AML-193 (cell line): ENCODE results near the gene ECHS1.
A peak's percentile ranks its signal among the peaks of the same experiment; 100 is the strongest.

Experiments used
- DNase-seq, 2 experiments: peaks; one replicate each; lab custom pipeline; 2025; lab: John Stamatoyannopoulos, UW

ECHS1 gene

DNA sequence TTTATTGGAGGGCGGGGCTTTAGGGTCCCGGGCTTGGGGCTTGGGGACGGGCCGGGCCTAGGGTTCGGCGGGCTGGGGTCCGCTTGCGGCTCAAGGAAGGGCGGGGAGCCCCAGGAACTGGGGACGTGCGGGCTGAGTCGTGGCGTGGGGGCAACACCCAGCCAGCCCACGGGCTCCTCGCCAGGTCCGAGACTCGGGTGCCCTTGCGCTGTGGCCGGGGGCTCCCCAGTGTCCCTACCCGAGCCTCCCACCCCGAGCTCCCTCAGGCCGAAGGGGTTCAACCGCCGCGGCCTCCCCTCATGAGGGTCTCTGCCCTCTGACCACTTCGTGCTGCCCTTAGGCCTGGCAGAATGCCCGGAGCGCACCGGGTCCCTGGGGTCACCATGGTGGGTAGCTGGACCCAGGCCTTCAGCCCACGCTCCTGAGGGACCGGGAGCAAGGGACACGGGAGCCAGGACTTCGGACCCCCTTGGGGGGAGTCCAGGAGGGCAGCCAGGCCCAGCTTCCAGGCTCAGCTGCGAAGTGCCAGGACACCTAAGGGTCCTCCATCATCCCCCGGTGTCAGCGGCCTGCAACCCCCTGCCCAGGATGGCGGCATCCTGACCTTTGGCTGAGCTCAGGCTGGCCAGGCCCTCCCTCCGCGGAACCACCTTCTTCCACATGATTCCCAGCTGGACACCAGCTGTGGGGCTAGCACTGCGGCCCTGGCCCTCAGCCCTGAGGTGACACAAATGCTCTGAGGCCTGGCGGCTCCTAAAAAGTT is 14.8 kb downstream of the ECHS1 start:
- no peak for DNase-seq

DNA sequence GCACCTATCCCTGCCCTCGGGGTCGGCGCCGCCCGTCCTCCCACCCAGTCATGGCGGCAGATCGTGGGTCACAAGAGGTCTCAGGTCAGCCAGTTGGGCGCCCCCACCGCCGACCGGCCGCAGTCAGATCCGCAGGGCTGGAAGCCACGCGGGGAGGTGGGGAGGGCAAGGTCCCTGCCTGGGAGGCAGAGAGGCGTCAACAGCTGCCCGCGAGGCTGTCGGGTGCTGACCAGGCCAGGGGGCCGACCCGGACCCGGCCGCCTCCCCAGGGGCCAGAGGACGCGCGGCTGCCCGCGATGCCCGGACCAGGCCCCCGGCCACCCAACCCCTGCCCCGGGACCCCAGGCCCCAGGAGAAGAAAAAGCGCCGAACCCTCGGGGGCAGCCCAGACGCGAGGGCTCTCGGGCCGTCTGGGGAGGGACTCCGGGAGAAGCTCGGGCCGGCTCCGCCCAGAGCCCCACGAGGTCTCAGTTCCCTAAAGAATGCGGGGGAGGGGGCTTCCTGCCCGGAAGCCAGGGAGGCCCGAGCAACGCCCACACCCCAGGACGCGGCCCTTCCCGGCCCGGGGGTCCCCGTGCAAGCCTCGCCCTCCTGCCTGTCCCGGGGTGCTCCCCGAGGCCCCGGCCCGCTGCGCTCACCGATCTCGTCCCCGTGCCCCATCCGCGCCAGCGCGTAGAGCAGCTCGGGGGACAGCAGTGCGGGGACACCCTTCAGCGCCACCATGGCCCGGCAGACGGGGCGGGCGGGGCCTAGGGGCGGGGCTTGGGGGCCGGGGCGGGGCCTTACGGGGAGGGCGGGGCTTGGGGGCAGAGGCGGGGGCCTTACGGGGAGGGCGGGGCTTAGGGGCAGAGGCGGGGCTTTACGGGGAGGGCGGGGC is 15.6 kb downstream of the ECHS1 start, which contains the start of gene FUOM:
Gene FUOM, minus strand, starts transcription at position 735 of the 877 bp plus-strand sequence. Its CDS starts 12 bp downstream, at position 723.
- DNase-seq, result peak in 1 of 2 experiments; percentile 2

DNA sequence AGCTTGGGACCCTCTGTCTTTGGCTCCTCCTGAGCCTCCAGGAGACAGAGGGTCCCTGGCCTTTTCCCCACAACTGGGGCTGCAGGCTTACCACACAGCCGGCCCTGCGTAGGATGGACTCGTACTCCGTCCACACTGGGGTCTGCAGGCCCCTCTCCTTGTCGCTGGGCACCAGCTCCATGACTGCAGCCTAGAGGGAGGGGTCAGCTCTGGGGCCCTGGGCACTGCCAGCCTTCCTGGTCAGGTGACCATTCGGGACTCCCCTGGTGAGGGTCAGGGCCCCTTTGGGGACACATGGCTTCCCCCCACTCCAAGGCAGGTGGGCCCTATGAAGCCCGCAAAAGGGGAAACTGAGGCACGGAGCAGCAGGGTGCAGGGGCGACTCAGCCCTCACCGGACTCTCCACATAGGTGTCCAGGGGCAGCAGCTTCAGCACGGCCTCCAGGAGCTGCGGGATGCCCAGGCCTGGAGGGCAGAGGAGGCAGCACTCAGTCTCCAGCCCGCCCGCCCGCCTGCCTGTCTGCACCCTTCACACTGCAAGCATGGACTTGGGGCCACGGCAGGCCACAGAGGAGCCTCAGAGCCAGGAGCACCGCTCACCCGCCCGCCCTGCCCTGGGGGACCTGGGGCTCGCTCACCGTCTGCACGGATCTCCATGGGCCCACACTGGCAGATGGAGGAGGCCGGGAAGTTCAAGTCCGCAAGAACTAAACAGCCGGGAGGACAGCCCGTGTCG is 16.4 kb downstream of the ECHS1 start:
- no peak for DNase-seq

DNA sequence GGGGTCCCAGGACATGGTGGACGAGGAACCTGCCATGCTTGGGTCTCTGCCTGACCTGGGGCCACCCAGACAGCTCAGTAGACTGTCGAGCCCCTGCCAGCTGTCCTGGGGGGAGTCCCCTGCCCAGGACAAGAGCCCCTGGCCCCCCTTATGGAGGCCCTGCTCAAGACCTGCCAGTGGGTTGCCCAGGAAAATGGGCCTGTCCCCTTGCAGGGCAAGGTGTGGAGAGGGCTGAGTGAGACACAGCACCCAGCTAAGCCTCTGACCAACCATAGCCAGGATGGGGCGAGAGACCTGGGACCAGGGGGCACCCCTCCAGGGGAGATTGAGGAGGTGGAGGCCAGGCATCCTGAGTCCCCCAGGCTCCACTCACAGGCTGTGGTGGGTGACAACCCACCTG is 17.2 kb downstream of the ECHS1 start:
- DNase-seq, result no peak

DNA sequence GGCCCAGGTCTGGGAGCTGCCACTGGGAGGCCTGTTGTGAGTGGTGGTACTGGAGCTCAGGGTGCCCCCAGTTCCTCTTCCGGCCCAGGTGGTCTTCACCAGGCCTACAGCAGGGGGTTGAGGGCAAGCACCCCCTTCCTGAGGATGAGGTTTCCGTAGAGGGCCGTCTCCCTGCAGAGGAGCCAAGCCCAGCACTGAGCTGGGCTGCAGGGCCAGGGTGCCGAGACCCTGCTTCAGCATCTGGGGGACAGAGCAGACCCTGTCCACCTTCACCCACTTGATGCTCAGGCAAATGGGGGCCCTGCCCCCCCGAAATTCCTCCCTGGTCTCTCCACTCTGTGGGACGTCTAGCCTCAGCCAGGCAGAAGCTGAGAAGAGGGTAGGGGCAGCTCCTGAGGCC is 17.9 kb downstream of the ECHS1 start:
- DNase-seq, result no peak

DNA sequence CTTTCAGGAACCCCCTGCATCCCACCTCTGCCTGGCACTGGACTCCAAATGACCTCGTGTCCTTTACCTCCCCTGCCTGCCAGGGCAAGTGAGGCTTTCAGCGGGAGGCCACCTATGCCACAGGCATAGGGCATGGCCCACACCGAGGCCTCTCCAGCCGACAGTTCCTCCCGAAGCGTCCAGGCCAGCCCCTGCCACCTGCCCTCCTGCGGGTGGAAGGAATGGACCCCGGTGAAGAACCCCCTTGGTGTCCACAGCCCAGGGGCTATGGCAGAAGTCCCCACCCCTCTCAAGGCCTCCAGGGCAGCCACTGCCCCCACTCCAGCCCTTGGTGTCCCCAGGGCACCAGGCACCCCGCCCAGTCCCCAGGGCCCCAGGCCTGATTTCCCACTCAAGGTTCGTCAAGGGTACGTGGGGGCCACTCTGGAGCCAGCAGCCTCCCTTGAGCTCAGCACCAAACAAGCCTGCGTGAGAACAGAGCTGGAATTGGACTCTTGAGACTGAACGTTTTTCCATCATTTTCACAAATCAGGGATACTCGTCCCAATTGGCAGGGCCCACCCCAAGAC is 18.4 kb downstream of the ECHS1 start:
- DNase-seq, result no peak

DNA sequence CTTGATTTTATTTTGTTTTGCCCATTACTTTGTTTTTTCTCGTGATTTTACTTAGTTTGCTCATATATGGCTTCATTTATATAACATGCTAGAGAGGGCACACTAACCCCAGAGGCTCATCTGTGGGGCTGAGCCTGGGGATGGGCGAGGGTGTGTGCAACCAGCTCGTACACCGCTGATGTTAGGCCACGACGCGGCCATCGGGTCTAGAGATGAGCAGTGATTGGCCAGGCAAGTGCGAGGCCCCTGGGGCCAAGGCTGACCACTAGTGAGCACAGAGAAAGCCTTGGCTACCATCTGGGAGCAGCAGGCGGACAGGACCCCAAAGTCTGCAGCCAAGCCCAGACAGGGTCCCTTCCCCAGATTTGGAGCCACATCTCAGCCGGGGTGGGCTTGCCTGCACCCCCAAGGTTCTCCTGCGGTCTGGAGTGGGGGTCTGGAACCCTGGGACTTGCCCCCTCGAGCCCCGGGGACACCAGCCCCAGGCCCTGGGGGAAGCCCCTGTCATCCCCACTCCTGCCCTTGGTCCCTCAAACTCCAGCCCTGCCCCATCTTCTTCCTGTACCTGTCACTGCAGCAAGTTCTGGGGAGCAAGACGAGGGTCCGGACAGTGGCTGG is 19.1 kb downstream of the ECHS1 start:
- DNase-seq, result no peak

DNA sequence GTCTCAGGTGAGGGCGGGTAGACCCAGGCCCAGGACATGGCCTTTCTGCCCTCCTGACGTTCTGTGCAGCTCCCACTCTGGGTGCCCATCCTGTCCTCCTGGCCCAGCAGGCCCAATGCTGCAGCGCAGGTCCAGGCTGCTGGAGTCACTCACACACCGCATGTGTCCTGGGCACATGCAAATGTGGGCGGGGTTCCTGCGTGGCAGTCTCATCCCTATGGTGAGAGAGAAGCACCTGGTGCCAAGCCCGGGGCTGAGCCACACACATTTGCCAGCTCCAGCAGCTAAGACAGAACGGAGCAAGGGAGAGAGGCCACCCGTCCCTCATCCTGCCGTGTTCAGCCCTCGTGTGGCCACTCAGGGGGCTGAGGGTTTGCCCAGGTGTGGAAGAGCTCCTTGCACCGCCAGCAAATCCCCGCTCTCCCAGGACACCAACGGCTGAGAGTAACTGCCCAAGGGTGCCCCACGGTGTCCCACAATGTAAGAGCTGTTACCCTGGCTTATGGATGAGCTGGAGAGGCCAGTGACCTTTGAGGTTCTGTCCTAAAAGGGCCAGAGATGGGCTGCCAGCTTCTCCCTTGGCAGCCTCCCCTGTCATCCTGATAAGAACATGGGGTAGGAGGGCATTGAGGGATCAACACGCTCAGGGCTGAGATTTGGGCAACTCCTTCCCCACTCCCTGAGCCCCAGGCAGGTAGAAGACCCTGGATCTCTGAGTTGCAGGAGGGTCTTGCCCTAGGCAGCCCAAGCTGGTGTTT is 19.8 kb downstream of the ECHS1 start:
- DNase-seq, result no peak

DNA sequence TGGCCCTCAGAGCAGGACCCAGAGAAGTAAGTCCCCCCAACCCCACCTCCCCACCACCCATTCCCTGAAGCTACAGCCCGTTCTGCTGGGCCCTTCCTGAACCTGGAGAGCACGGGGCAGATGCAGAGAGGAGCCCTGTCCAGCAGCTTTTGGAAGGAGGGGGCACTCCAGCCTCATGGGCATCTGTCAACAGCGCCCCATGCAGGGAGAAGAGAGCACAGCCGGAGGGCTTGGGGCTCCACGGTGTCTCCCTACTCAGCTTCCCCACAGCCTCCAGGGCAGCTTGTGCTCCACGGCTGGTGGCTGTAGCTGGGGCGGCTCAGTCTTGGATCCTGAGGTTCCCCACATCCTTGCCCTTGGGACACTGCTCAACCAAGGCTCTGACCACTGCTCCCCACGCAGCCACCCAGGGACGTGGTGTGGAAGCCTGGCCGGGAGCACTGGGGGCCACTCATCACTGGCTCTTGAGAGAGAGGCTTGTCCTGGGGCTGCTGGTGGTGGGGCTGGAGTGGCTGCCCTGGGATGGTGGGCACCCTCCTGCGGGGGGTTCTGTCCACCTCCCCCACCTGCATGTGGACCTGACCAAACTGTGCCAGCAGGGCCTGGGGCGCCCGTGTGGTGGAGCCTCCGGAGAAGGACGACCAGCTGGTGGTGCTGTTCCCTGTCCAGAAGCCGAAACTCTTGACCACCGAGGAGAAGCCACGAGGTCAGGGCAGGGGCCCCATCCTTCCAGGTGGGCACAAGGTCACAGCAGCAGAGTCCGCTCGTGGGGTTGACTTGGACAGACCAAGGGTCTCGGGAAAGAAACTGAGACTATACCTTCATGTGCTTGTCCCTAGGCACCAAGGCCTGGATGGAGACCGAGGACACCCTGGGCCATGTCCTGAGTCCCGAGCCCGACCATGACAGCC is 21.5 kb downstream of the ECHS1 start:
- DNase-seq, result no peak

DNA sequence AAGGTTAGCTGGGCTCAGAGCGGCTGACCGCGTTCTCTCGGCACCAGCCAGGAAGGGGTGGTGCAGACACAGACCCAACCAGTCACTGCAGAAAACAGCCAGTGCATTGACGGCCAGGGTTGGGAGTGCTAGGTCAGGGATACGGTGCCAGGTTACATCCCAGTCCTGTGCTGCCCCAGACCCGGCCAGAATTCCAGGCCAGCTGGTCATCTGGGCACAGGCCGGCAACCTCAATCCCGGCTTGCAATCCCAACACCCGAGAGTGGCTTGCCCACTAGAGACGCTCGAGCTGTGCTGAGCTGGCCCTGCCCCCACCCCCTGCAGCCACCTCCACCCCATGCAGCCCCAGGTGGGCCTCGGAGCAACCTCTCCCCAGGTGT is 22.2 kb downstream of the ECHS1 start:
- no peak for DNase-seq

DNA sequence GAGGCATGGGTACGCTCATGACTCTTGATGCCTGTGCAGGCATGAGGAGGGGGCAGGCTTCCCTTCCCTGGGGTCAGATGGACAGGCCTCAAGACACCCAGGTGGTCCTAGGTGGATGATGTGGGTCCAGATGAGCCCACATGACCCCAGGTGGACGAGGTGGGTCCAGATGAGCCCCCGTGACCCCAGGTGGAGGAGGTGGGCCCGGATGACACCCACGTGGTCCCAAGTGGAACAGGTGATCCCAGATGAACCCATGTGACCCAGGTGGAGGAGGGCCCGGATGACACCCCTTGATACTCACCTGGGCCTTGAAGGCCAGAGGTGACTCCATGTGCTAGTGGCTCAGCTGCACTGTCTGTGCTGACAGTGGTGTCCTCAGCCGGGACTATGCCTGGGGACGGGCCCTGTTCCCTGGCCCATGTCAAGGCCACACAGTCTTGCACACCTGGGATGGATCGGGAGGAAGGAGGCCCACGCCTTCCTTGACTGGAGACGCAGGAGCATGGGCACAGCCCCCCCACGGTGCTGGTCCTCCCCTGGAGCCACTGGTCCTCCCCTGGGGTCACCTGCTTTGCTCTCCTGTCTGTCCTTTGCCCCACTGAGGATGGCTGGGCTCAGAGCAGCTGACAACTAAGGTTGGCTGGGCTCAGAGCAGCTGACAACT is 22.7 kb downstream of the ECHS1 start:
- DNase-seq, result no peak

DNA sequence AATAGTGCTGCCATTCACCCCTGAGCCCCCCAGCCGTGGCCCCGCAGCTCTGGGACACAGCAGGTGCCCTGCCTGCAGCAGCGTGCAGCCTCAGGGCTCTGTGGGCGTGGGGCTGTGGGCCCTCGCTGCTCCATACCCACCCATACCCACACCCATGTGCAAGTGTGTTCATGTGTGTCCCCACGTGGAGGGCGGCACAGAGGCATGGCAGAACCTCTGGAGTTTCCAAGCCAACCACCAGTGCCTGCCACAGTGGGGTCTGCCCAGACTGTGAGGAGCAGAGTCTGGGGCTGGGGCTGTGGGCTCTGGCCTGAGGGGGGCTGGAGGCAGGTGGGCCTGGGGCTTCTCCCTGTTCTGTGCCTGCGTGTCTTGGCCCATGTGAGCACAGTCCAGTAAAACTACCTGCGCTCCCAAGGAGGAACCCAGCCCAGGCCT is 23.6 kb downstream of the ECHS1 start:
- no peak for DNase-seq

DNA sequence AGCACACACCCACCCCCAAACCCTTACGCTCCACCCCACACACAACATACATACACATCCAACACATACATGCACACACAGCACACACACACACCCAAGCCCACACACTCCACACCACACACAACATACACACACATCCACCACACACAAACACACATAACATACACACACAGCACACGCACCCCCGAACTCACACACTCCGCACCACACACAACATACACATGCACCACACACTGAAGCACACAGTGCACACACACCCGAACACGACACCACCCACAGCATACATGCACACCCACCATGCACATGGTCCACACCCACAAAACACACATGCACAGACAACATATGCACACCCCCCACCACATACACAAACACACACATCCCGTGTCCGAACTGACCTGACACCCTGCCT is 24.0 kb downstream of the ECHS1 start:
- DNase-seq, result no peak

DNA sequence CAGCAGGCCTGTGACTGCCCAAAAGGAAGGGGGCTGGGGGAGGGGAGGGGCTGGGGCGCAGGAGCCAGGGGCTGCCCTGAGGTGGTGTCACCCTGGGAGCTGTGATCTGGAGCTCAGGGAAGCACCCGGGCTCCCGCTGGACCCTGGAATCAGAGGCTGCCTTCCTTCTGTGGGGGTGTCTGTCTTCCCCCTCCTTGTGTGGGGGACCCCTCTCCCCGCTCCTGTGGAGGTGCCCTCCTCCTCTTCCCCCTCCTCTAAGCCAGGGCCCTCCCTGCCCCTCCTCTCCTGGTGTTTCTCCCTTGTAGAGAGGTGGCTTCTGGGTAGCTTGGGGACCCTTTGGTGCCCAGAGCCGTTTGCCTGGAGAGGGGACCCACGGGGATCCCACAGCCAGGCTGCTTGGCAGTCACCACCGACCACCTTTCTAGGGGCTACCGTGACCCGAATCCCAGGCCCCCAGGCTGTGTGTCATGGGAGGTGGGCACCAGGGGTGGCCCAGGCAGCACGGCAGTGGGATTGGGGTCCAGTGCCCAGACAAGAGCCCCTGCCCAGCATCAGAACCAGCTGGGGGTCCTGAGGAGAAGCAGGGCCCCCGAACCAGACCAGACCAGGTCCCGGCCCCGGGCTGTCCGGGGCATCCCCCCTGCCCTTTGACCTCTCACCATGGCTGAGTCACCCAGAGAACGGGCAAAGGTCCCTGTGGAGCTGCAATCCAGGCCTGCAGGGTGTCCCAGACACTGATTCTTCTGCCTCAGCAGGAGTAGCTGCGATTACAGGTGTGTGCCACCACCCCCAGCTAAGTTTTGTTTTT is 25.2 kb downstream of the ECHS1 start:
- DNase-seq, result no peak

DNA sequence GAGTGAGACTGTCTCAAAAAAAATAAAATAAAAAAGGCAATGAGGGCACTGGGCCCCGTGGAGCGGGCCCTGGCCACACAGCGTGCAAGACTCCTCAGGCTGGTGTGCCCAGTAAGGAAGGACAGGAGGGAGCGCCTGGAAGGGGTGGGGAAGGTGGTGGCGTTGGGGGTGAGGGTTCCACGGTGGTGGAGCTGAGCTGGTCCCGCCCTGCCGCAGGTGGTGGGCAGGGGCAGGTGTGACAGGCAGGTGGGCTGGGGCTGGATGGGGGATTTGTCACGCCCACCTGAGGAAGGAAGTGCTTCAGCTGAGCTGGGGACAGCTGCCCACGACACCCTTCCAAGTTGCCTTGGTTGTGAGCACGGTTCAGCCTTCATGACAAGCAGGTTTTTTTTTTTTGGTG is 26.7 kb downstream of the ECHS1 start:
- no peak for DNase-seq

DNA sequence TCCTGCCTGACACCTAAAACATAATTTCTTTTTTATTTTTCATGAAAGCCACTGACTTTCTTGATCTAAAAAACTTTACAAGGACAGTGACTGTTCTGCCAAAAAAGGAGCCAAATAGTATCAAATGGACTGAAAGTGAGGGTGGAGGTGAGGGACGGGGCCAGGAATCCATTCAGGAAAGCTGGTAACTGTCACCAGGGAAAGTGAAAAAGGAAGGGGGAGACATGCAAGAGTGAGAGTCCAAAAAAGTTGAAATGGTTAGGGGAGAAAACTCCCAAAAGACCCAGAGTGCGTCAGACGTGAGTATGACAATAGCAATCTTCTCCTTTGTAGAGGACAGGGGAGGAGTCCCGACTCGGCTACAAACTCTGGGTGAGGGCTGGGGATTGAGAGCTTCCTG is 28.9 kb downstream of the ECHS1 start:
- DNase-seq, result no peak

DNA sequence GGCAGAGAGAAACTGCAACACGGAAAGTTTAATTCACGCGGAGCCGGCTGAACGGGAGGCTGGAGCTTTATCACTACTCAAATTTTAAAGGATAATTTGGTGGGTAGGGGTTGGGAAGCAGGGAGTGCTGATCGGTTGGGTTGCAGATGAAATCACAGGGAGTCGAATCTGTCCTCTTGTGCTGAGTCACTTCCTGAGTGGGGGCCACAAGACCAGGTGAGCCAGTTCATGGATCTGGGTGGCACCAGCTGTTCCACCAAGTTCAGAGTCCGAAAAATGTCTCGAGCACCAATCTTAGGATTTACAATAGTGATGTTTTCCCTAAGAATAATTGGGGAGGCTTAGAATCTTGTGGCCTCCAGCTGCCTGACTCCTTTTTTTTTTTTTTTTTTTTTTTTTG is 29.6 kb downstream of the ECHS1 start:
- no peak for DNase-seq

DNA sequence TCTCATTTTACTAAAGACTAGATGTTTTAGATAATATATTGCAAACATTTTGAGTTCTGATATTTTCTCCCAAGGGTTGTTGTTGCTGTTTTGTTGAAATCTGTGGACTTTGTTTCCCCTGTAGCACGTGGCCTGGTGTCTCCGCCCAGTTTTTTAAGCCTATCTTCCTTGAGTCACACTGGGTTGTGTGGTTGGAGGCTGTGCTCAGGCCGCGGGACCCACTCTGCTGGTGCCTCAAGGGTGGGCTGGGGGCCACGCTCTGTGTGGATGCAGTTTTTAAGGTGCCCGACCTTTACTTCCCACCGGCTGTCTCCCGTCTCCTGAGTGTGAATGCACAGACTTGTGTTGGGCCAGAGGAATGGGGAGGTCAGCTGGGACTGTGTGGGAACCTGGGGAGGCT is 30.2 kb downstream of the ECHS1 start:
- DNase-seq, result no peak
